GM19238 (cell line): ENCODE data around the gene CSRP1.
"Not testable (repeated sequence)": the region's sequence is repeated elsewhere in the genome, so short reads cannot be mapped to it uniquely, and the experiment has no call there.

Source experiments
- DNase-seq: peaks from one replicate; pipeline ENCODE4 v3.0.0; 2011; ENCODE audit warnings: low spot score; ENCODE audit not compliant: insufficient read length

Gene CSRP1

DNA sequence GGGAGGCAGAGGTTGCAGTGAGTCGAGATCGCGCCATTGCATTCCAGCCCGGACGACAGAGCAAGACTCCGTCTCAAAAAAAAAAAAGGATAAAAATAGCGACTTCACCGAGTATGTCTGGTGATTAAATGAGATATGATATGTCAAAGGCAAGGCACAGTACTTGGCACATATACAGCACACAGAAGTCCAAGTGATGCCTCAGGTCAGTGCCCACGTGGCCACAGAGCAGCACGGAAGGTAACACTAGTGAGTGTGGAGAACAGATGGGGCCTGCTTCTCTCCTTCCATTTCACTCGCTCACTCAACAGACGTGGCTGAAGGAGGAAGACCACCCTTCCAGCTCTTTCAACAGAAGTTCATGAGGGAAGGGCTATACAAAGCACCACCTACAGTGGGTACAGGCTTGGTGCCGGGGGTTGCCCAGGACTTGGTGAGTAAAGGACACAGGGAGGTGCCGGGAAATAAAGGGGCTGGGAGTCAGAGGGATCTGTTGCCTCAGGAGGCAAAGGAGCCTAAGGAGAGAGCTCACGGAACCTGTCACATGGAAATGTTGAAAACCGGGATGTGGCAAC is 8.9 kb downstream of the CSRP1 start:
- no peak for DNase-seq

DNA sequence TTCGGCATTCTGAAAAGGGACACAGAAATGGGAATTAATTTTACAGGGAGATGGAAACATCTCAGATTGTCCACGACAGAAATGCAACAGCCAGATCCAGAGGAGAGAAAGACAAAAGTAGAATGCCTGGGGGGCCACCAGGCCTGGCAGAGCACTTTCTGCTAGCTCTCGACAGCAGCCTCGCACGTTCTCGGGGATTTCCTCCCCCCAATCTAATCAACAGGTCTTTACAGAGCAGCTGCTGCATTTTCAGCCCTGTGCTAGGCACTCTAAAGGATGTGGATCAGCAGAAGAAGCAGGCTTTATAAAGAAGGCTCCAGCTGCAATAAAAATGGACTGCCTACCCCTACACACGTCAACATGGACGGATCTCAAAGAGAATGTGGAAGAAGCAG is 10.6 kb downstream of the CSRP1 start:
- DNase-seq, result no peak

- no peak for DNase-seq
These were observed 11.2 kb downstream of the CSRP1 start for GRCh38 chr1:201495551-201496295.

DNA sequence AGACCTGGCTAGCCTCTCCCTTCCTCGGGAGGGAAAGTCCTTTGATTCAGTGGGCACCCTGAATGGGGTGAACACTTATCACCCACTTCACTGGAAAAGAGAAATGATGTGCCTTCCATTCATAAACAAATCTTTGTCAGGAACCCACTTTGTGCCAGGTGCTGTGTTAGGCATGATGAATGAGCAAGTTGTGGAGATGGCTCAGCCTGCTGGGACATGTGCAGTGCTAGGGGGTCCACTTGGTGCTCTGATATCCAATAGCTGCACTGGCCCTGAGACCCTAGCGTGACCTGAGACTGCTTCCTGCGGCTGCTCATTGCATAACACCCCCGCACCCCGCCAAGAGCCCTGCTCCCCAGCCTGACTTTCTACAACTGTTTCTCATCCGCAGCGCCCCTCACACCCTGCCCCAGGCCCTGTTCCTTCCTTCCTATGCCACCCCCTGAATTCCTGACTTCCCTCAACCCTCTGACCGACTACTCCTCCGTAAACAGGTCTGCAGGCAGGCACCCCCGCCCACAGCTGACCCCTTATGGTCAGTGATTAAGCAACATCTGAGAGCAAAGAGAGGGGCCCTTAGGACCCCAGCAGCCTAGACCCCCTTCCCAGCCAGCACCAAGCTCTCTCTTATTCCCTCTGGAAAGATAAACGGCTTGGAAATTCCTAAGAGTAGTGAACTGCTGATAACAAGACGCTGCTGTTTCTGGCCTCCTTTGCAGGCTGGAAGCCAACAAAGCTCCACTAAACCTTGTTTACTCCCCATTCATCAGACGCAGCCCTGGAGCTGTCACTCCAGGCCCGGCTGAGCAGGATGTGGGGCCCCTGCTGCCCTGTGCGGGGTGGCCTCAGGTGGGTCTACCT is 12.9 kb downstream of the CSRP1 start:
- DNase-seq, result no peak

GRCh38 chr1:201493026-201493656 is 13.8 kb downstream of the CSRP1 start:
- DNase-seq, result not testable (repeated sequence)

DNA sequence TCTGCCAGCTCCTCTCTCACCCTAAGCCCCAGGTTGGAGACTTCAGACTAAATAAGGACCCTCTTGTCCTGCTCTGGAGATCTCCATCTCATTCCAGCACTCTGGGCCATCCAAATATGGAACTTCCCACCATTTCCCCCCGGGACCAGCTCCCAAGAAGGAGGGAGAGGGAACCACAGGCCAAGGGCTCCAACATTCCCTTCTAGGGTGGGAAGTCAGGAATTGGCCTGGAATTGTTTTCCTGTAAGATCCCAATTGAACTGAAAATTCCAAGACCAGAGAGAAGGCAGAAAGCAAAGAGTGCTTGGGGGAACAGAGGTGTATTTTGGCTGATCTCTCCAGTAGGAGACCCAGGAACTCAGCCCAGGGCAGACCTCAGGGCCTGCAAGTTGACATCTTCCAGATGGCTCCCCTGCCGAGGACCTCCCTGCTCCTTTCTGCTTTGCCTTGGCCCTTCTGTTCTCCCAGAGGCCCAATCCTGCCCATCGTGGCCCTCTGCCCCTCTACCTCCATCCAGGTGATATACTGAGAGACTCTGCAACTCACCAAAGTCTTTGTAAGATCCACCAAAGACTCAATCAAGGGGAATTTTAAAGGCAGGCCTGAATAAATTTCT is 14.9 kb downstream of the CSRP1 start:
- no peak for DNase-seq

GRCh38 chr1:201490708-201491131 is 16.2 kb downstream of the CSRP1 start:
- DNase-seq, result no peak

GRCh38 chr1:201489643-201490261 is 17.2 kb downstream of the CSRP1 start:
- no peak for DNase-seq

GRCh38 chr1:201488830-201489589 is 17.9 kb downstream of the CSRP1 start:
- DNase-seq, result no peak

GRCh38 chr1:201487742-201488141 is 19.2 kb downstream of the CSRP1 start:
- no peak for DNase-seq

DNA sequence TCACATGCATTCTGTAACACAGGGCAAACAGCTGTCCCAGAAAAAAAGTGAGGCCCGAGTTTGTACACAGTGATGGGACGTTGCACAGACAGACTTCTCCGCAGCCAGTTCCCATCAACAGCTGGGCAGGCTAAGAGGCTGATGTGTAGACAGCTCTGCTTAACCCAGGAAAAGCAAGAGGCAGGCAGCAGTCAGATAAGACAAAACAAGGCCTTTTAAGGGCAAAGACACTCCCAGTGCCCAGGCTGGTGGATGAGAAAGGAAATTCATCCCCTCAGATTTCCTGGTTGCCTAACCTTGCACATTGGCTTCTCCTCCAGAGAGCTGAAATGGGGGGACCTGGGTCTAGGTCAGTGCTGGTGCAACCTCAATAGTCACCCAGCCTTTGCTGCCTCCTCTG is 20.7 kb downstream of the CSRP1 start:
- no peak for DNase-seq

DNA sequence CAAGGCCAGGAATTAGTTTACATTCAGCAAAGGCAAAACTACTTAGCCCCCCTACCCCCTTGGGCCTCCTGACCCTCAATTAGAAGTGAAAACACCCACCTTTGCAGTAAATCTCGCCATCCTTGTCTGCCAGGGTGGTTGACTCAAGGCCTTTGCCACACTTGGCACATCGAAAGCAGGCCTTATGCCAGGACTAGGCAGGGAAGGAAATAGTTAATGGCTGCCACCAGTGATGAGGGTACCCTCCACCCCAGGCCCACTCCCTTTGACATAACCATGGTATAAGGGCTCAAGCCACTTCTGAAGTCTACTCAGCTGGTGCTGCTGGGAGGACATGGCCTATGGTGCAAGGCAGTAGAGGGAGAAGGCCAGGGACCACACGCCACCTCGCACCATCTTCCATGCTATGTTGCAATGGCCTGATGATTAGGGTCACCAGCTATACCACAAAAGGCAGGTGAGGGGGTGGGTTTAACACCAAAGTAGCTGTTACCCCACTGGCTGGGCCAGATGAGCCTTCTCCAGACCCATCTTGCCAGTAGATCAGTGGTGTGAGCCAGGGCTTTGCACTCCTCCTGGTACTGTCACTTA is 21.6 kb downstream of the CSRP1 start:
- DNase-seq, result no peak

DNA sequence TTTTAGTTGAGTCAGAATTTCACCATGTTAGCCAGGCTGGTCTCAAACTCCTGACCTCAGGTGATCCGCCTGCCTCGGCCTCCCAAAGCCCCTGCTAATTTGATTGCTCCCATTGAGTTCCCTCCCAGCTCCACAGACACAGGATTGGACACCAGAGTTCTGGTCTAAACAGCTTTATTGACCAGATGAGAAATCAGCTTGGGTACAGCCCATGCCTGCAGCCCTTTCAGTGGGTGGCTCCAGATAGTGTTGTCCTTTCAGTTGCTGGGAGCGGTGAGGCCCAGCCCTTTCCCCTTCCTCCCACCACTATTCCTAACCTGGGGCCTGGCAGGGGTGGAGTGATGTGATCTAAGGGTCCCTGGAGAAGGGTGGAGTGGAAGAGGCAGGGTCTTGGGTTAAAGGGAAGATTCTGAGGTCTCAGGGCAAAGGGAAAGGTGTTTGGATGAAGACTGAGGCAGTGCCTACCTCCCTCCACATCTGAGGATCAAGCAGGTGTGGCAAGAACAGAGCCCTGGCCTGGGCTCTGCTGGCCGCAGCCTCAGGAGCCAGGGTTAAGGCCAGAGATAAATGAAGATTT is 23.5 kb downstream of the CSRP1 start:
- no peak for DNase-seq

GRCh38 chr1:201482755-201483154 is 24.2 kb downstream of the CSRP1 start:
- DNase-seq, result no peak

DNA sequence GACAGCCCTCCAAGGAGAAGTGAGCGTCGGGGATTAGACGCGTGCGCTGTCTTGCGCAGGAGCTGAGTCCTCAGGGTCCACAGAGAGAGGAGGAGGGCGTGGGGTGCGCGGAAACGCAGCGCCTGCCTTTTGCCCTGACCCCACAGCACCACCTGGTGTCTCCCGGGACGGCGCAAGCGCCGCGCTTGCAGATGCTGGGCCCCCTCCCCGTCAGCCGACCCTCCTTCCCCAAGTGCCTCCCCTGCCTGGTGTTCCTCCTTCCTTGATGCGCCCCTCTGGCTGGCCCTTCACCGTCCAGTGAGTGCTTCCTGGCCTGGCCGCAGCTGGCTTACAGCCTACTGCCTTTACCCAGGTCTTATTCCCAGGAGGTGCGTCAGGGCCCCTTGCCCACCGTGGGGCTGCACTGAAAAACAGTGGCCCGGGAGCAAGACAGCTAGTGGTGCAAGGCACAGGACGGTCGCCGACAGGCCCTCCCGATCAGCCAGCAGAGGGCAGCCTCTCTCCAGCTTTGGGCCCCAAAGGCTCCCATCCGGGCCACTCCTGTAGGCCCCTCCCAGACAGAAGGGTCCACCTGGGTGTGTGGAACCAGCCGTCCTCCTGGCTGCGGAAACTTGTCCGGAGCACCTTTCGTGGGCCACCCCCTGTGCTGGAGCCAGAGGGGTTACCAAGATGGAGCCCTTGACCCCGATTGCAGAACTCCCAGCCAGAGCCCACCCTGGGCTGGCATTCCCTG is 25.0 kb downstream of the CSRP1 start:
- peak; percentile 91 for DNase-seq

- DNase-seq, result no peak
These were observed 25.9 kb downstream of the CSRP1 start for GRCh38 chr1:201481004-201481380.

- peak; percentile 69 for DNase-seq
These were observed 26.5 kb downstream of the CSRP1 start for GRCh38 chr1:201480231-201481003.

- no peak for DNase-seq
These were observed 27.7 kb downstream of the CSRP1 start for GRCh38 chr1:201479201-201479730.
